Stromal cell of bone marrow (primary cell): ENCODE measurements around the gene NADK.
A peak's percentile ranks its signal among the peaks of the same experiment; 100 is the strongest.

Source experiments
- DNase-seq: peaks from one replicate; pipeline ENCODE4 v3.0.0-alpha.2; 2012; ENCODE audit warnings: low read depth

The NADK gene

DNA sequence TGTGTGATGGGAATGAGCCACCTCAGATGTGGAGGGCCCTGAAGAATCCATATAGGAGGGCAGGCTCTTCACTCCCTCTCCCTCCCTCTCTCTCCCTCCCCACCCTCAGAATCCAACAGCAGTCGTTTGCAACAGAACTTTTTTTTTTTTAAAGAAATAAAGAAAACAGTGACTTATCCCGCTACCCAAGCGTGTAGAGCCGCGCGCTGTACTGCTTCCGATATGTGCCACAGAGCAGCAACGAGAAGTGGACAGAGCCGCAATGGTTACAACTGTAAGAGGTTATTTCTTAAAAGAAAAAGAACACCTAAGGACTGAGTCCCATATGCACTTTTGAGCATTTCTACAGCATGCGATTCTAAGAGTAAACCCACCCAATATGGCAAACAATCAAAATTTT is 7.4 kb upstream of the NADK start:
- DNase-seq: no peak

DNA sequence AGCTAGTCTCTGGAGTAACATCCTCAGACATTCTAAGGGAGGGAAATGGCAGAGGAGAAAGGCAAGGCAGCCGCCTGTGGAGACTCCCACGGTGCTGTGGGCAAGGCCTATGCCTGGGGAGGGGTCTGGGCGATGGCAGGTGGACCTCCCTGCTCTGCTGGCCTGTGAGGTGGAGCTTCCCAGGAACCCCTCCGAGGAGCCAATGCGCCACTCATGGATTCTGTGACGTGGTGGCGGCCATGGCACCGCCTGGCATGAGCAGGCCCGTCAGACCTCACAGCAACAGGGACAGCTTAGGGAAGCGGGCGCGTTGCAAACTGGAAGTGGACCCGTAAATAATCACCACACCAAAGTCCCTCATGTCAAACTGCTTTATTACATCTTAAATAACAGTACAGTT is 6.7 kb upstream of the NADK start:
- DNase-seq: no peak

DNA sequence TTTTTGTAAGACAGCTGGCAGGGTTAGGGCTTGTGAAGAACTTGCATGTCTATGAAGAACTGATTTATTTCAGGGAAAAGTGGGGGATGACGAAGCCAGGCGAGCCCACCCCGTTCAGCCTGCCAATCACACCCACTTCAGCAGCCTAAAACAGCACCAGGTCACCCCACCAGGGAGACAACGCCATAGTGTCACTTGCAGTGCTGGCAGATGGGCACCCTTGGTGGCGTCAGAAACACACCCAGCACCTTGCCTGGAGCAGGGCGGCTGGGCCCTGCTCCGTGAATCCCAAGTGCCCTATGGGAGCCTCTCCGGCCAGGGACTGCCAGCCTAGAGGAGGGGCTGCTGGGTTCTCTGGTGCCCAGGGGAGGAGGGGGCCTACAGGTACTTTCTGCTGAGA is 5.0 kb upstream of the NADK start:
- DNase-seq: no peak

- peak; percentile 54 for DNase-seq
These were observed 4.3 kb upstream of the NADK start for GRCh38 chr1:1782399-1783221.

DNA sequence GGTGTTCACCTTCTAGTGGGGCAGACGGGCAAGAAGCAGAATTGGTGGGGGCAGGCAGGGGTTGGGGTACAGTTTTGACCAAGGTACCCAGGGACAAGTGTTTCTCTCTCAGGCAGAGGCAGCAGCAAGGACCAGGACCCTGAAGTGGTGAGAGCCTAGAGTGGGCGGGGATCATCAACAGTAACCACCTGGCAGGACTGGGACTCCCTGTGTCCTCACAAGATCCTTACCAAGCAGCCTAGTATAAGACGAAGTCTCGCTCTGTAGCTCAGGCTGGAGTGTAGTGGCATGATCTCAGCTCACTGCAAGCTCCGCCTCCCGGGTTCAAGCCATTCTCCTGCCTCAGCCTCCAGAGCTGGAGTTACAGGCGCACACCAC is 3.2 kb upstream of the NADK start:
- no peak for DNase-seq

- no peak for DNase-seq
These were observed 2.6 kb upstream of the NADK start for GRCh38 chr1:1780598-1781525.

- DNase-seq: peak; percentile 32
These were observed 1.7 kb upstream of the NADK start for GRCh38 chr1:1779691-1780597.

DNA sequence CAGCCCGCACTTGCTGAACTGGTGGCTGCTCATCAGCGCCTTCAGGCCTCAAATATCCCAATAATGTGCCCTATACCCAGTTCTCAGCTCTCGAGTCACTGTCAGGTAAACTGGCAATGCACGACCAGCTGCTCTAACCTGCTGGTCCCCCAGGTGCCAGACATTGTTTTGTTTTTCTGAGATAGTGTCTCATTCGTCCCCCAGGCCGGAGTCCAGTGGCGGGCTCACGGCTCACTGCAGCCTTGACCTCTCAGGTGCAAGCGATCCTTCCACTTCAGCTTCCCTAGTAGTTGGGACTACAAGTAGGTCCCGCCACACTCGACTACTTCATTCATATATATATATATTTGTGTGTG is 1.0 kb upstream of the NADK start:
- DNase-seq: no peak

- DNase-seq: no peak
These were observed 521 bp upstream of the NADK start for GRCh38 chr1:1778663-1779319.

DNA sequence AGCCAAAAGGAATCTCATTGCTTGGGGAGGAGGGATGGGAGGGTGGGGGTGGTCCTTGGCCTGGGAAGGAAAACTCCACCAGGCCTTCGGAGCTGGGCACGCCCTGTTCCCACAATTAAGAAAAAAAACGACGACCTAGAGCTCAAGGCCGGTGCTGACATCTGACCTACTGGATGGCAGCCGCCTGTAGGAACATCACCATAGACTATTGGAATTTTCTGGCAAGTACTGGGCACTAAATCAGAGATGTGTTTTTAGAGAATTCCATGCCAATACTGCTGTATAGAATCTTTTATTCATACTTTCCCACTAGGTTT is 729 bp downstream of the NADK start:
- peak; percentile 33 for DNase-seq

DNA sequence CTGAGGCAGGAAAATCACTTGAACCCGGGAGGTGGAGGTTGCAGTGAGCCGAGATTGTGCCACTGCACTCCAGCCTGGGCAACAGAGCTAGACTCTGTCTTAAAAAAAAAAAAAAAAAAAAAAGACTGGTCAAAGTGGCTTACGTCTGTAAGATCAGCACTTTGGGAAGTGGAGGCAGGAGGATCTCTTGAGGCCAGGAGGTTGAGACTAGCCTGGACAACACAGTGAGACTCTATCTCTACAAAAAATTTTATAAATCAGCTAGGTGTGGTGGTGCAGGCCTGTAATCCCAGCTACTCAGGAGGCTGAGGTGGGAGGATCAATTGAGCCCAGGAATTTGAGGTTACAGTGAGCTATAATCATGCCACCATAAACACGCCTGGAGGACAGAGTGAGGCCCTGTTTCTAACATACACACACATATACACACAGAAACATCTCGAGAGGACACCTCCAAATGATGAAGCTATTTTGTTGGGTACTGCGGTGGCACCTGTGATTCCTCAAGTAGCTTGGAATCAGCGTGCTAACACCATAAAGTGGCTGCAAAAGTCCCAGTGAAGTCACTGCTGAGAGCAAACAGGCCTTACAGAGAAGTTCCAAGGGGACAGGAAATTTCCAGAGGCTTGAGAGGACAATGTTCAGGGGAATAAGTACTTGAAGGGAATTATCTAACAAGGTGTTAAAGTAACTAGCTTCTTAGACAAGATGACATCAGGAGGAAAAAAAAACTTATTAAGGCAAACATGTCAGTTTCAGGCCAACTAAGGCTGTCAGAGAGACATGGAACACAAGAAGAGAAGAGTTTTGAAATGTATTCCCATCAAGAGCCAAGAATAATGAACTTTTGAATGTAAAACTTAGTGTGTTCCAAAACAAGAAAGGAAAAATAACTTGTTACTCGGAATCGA is 1.3 kb downstream of the NADK start:
- DNase-seq: no peak

- DNase-seq: no peak
These were observed 2.7 kb downstream of the NADK start for GRCh38 chr1:1775327-1776226.

DNA sequence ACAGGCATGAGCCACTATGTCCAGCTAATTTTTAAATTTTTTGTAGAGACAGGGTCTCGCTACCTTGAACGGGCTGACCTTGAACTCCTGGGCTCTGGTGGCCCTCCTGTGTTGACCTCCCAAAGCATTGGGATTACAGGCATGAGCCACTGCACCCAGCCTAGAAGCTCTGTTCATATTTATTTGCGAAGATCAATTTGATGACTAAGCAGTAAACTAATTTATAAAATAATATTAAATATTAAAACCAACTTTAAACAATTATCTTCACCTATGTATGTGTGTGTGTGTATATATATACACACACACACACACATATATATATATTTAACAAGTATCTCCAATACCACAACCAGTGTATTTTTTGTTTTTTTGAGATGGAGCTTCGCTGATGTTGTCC is 4.4 kb downstream of the NADK start:
- DNase-seq: no peak

- no peak for DNase-seq
These were observed 7.2 kb downstream of the NADK start for GRCh38 chr1:1771096-1771495.

GRCh38 chr1:1770102-1770501 is 8.2 kb downstream of the NADK start:
- DNase-seq: no peak

- no peak for DNase-seq
These were observed 9.8 kb downstream of the NADK start for GRCh38 chr1:1768249-1768992.

GRCh38 chr1:1764876-1765470 is 13.3 kb downstream of the NADK start:
- DNase-seq: no peak
